Astrocyte (in vitro differentiated cells and primary cell): ENCODE results near the gene PAH.

Source experiments
- EZH2 ChIP-seq: IDR thresholded peaks from 2 replicates; pipeline ENCODE4 v1.6.1; 2012; ENCODE audit warnings: mild to moderate bottlenecking, low read length, inconsistent platforms; ENCODE audit not compliant: insufficient read depth
- TF ChIP-seq, protein P1 (sequence below): IDR thresholded peaks from 2 replicates; pipeline ENCODE4 v1.5.1; 2011; ENCODE audit warnings: low read depth, mild to moderate bottlenecking, inconsistent platforms, low read length, moderate library complexity; ENCODE audit not compliant: insufficient read depth

DNA sequence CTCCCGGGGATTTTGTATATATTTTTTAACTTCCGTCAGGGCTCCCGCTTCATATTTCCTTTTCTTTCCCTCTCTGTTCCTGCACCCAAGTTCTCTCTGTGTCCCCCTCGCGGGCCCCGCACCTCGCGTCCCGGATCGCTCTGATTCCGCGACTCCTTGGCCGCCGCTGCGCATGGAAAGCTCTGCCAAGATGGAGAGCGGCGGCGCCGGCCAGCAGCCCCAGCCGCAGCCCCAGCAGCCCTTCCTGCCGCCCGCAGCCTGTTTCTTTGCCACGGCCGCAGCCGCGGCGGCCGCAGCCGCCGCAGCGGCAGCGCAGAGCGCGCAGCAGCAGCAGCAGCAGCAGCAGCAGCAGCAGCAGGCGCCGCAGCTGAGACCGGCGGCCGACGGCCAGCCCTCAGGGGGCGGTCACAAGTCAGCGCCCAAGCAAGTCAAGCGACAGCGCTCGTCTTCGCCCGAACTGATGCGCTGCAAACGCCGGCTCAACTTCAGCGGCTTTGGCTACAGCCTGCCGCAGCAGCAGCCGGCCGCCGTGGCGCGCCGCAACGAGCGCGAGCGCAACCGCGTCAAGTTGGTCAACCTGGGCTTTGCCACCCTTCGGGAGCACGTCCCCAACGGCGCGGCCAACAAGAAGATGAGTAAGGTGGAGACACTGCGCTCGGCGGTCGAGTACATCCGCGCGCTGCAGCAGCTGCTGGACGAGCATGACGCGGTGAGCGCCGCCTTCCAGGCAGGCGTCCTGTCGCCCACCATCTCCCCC, 41.2 kb upstream of the PAH start:
- TF ChIP-seq, protein P1, sequence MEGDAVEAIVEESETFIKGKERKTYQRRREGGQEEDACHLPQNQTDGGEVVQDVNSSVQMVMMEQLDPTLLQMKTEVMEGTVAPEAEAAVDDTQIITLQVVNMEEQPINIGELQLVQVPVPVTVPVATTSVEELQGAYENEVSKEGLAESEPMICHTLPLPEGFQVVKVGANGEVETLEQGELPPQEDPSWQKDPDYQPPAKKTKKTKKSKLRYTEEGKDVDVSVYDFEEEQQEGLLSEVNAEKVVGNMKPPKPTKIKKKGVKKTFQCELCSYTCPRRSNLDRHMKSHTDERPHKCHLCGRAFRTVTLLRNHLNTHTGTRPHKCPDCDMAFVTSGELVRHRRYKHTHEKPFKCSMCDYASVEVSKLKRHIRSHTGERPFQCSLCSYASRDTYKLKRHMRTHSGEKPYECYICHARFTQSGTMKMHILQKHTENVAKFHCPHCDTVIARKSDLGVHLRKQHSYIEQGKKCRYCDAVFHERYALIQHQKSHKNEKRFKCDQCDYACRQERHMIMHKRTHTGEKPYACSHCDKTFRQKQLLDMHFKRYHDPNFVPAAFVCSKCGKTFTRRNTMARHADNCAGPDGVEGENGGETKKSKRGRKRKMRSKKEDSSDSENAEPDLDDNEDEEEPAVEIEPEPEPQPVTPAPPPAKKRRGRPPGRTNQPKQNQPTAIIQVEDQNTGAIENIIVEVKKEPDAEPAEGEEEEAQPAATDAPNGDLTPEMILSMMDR = no peak
- no peak for TF ChIP-seq EZH2
